HG03039 (cell line): ENCODE data around the gene C1orf185.
"Not testable (repeated sequence)": the region's sequence is repeated elsewhere in the genome, so short reads cannot be mapped to it uniquely, and the experiment has no call there.

Experiments used
- ATAC-seq: cut with Tn5 transposase; IDR thresholded peaks from one replicate; pipeline ENCODE4 v1.9.1; 2021; ENCODE audit warnings: mild to moderate bottlenecking, moderate library complexity; ENCODE audit not compliant: unreplicated experiment

Gene C1orf185

DNA sequence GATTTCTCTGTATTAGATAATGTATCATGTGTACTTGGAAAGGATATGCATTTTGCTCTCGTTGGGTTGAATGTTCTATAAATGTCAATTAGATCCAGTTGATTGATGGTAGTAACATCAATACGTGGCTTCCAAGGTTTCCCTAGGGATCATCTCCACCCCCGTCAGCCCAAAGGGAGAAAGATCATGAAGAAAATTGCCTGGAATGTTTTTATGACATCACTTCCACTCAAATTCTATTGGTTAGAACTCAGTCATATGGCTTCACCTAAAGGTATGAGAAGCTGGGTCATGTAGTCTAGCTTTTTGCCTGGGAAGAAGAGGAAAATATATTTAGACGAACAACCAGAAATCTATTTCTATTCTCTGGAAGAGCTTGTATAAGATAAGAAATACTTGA is at the start of gene C1orf185:
Gene C1orf185, plus strand, starts transcription at position 253 of the 400 bp plus-strand sequence. Its CDS starts 6 bp downstream, at position 259.
- no peak for ATAC-seq

DNA sequence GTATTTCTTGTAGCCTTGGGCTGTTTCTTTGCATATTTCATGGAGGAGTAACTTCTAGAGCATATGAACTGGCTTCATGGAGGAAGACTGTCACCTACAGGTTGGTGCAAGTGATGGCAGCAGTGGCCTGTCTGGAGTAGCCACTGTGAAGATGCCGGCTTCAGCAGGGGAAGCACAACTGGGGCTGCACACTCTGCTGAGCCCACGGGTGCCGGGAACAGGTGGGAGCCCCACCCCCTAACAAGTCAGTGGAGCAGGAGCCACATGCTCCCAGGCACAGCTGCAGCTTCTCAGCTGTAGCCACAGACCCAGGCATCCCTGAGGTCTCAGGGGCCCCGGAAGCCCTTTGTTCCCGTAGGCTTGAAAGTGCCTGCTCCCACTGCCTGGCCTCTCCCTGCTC is 43.2 kb upstream of the C1orf185 start:
- ATAC-seq, result no peak

DNA sequence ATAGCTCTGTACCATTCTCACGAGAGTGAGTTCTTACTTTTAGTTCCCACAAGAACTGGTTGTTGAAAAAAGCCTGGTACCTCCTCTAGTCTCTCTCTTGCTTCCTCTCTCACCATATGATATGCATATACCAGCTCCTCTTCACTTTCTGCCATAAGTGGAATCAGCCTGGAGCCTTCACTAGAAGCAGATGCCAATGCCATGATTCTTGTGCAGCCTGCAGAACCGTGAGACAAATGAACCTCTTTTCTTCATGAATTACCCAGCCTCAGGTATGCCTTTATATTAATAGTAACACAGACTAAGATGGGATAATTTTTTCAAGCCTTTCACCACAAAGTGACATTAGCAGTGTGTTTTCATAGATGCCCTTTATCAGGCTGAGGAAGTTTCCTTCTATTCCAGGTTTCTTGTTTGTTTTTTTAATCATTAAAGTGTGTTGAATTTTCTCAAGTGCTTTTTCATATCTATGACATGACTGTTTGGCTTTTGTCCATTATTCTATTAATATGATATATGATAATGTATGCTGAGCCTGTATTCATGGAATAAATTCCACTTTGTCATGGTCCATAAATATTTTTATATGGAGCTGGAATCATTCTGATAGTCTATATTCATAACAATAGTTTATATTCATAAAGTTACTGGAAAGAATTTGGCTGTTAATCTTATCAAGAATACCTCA is 40.7 kb upstream of the C1orf185 start:
- ATAC-seq, result no peak

DNA sequence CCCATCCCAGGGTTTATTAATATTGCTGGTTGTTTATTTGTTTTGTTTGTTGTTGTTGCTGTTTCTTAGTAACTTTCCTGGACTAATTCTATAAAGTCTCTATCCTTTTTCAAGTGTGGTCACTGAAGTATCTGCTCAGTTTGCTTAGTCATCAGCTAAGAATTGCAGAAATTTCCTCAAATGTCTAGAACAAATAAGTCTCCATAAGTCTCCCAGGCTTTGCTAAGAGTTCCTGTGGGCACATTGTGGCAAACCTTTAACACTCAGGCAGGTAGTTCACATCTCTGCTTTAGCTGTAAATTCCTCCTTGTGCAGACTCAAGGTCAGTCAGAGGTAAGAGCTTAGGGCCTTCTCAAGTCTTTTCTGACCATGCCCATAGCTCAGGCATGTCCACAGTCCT is 38.9 kb upstream of the C1orf185 start:
- no peak for ATAC-seq

DNA sequence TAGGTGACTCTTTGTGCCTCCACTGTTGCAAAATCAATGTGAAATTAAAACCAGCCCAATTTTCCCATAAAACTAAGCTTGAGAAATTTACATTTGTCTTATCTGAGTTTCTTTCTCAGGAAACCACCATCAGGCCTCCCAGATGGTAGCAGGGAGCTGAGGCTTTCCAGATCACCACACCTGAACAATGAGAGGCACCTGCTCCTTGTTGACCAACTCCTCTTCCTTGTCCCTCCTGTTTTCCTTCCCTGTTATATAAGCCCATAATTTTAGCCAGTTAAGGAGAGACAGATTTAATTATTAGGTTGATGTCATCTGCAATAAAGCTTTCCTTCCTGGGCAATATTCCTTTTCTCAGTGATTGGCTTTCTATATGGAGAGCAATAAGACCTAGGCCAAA is 32.0 kb upstream of the C1orf185 start:
- ATAC-seq, result no peak

DNA sequence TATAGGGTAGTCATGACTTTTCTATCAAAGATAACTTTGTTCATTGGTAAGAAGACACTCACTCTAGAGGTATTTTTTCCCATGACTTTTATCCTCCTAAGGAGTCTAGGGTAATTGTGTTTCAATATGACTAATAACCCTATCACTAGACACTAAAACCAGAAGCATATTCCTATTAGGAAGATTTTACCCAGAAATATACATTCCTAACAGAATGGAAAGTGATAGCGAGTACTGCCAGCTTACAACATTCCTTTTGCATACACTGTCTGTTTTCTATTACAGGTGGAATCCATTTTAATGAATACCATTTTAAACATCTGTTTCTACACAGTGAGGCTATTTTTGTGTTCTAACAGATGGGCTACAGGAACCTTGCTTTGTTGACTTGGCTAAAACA is 31.4 kb upstream of the C1orf185 start:
- no peak for ATAC-seq

DNA sequence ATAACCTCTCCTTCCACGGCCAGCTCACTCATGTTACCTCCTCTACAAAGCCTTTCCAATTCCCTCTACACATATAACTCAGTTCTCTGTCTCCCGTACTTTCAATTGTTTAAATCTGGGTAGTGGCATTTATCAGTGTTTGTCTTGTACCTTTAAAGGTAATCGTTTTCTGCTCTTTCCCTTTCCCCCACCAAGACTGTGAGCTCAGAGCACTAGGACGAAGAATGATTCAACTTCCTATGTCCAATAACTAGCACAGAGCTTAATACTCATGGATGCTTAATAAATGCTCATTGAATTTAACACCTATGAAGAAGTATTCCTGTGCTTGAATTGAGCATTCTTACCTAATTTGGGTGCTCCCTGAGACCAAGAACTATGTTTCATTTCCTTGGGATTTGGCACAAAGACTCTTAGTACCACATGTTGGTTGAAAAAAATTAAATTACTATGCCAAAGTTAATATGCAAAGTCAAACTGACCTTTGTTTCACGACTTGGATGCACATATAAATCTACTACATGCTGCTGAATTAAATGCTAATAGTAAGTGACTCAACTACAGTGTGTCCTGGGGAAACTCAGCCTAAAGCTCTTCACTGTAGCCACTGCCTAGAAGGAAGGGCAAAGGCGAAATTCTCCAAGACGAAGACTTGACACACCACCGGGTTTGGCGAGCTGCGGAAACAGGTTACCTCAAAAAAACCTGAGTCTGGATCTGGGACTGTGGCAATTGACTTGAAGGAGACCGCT is 30.6 kb upstream of the C1orf185 start:
- no peak for ATAC-seq

DNA sequence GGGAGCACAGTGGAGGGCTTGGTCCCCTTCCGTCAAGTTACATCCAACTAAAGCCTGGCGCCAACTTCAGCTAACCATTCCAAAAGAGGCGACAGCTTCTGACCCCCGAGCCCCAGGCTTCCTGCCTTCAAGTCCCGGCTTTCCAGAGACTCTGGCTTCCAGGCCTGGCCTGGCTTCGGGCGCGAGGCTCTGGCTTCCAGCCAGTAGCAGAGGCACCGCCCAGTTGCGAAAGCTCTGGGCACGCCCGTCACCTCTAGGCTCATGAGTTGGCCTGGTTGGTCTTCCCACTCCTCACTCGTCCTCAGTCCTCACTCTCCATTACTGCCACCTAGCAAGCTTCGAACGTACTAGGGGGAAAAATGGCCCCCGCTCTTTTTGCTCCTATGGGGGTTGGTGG is 30.0 kb upstream of the C1orf185 start:
- no peak for ATAC-seq

DNA sequence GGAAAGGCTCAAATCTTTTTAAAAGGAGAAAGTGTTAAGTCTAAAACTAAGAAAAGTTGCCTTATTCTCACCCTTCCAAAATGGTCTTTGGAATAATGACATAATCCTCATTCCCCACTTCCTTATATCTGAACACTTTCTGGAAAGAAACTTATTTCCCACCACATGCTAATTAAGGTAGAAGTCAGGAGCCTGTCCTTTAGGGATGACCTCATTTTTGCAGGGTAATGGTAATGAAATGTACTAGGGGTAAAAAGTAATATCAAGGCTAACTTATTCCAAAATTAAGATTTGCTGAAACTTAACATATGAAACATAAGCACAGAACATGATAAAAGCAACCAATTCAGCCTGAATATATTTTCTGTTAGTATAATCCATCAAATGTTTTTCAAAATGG is 29.4 kb upstream of the C1orf185 start:
- ATAC-seq, result no peak

DNA sequence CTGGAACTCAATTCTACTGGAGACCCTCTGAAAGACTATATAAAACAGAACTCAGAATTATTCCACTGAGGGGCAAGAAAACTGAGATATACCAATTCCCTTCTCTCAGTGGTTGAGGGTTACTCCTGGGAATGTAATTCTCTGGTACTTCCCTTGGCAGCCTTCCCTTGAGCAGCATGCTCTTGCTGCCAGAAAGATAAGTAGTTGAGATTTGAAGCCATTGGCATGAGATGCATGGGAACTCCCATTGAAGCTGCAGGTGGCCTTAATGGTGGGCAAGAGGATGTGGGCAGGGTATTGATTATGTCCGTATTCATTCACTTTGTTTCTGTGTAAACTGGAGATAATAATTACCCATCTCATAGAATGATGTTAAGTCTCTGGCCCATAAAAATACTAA is 28.6 kb upstream of the C1orf185 start:
- ATAC-seq, result no peak

DNA sequence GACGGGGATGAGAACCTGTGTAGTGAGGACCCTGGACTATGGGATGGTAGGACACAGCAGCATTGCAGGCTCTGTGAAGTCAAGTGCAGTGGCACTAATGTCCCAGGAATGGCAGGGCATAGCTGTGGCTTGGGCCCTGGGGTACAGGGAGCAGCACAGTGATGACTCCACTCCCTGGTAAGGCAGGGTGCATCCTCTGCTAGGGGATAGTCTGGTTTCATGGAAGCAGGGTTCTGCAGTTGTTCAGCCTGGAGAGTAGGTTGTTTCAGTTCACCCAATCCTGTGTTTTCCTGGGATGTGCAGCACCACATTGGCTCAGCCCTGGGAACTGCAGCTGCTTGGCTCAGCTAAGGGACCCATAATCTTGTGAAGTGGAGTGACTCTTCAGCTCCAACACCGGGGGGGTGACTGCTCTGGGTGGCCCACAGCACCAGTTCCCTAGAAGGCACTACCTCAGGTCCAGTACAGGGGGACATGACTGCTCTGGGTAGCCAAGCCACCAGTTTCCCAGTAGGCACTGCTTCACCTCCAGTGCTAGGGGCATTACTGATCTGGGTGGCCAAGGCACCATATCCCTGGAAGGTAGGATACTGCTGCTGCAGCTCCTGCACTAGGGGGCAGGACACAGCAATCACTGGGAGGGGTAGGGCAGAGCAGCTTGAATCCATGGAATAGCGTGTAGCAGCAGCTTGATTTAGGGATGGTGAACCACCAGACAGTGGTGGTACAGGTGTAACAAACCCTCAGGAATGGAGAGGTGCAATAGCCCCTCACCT is 15.3 kb upstream of the C1orf185 start:
- no peak for ATAC-seq

DNA sequence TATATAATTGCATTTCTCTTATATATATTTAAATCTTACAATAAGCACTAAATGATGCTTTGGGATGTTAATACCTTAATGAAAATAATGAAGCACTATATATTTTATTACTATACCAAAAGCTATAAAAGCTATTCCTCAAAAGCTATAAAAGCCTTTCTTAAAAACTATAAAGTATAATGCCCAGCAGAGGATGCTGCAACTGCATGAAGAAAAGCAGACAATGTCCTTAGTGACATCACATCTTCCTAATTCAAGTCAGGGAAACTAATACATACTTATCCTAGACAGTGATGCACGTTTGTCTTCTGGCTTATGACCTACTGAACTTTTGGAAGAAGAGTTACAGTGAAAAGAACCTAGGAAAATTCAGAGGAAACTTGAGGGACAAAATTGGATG is 13.6 kb upstream of the C1orf185 start:
- no peak for ATAC-seq

DNA sequence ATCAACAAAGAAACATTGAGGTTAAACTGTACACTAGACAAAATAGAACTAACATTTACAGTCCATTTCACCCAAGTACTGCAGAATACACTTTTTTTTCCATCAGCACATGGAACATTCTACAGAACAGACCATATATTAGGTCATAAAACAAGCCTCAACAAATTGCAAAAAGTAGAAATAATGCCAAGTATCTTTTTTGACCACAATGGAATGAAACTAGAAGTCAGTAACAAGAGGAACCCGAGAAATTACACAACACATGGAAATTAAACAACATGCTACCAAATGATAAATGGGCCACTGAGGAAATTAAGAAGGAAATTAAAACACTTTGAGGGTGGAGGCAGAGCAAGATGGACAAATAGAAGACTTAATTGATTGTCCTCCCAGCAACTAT is 8.4 kb upstream of the C1orf185 start:
- no peak for ATAC-seq

DNA sequence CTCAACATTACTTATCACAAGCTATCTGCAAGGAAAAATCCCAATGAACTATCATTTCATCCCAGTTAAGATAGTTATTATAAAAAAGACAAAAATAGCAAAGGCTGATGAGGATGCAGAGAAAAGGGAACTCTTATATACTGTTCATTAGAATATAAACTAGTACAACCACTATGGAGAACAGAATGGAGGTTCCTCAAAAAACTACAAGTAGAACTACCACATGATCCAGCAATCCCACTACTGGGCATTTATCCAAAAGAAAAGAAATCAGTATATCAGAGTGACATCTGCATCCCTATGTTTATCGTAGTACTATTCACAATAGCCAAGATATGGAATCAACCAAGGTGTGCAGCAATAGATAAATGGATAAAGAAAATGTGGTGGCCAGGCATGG is 4.9 kb upstream of the C1orf185 start:
- ATAC-seq, result no peak

DNA sequence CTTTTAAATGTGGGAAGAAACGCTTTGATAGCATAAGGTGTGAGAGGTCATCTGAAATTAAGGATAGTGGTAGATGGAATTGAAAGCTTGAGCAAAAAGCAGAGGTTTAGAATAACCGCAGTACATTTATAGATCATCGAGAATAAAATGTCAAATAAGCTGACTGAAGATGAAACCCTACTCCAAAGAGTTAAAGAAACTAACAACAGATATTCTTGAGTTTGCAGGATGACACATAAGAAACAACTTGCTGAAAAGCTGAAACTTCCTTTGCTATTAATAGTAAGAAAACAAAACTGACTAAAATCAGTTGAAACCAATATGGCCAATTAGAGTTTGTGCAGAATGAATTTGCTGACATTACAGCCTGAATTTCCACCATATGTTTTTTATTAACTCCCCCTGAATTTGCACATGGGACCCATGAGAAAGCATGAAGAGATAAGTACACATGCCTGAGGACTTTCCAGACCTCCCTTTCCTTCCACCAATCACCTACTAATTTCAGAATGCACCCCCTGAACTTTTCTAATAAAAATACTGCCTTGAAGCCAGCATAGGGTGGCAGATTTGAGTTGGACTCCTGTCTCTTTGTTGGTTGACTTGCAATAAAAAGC is 1.7 kb upstream of the C1orf185 start:
- no peak for ATAC-seq

DNA sequence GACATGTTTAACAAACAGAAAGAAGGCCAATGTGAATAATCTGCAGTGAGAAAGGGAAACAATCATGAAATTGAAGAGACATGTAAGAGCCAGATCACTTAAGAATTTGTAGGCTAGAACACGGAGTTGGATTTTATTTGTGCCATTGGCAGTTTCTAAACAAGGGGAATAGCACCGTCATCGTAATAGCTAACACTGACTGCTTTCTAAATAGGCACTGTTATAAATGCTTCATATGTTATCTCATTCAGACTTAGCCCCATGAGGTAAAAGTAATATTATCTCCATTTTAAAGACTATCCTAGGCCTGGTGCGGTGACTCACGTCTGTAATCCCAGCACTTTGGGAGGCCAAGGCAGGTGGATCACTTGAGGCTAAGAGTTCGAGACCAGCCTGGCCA is 12.1 kb downstream of the C1orf185 start:
- no peak for ATAC-seq

DNA sequence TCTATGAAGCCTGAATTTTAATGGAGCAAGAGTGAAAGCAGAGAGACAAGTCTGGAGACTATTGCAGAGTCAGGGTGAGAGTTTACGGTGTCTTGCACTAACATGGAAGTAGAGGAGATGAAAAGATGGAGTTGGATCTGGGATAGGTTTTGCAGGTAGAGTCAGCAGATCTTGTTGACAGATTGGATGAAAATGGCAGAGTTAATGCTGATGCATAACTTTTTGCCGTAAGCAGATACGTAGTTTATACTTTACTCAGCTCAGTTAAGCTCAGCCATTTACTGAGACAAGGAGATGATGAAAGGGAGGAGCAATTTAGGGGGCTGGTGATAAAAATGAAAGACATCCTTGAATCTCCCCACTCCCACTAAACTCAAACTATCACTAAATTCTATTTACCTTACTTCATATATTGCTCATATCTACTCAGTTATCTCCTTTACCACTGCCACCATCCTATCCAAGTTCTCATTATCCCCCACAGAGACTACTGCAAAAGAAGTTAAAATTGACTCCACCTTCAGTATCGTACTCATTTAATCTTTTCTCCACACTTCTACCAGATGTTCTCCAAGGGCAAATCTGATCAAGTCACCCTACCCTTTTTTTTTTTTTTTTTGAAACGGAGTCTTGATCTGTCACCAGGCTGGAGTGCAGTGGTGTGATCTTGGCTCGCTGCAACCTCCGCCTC is 13.8 kb downstream of the C1orf185 start:
- no peak for ATAC-seq

DNA sequence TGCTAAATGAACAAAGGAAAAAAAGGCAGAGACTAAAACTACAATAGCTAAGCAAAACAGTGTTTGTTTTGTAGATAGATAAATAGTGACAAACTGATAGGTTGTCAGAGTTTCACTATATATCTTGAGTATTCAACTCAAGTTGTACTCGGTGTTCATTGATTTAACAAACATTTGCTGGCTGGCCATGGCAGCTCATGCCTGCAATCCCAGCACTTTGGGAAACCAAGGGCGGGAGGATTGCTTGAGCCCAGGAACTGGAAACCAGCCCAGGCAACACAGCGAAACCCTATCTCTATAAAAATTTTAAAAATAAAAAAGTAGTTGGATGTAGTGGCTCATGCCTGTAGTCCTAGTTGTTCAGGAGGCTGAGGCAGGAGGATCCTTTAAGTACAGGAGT is 17.3 kb downstream of the C1orf185 start:
- ATAC-seq, result no peak

DNA sequence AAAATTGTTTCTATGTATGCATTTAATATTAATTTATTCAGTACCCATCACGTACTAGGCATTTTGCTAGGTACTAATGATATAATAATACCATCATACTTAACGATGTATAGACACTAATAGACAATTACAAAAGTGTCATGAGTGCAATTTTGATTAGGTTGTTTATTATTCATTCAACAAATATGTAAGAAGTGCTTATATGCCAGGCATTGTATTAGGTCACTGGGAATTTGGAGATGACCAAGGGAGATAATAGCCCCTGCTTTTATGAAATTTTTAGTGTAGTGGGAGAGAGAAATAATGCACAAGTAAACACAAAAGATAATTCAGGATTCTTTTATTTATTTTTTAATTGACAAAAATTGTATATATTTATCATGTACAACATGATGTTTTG is 18.6 kb downstream of the C1orf185 start:
- ATAC-seq, result no peak

DNA sequence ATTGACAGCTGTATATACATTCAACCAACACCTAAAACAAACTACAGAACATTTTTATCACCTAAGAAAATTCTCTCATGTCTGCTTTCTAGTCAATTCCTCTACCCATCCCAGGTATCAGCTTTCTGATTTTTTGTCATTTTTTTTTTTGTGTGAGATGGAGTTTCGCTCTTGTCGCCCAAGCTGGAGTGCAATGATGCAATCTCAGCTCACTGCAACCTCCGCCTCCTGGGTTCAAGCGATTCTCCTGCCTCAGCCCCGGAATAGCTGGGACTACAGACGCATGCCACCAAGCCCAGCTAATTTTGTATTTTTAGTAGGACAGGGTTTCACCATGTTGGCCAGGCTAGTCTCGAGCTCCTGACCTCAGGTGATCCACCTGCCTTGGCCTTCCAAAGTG is 25.1 kb downstream of the C1orf185 start:
- ATAC-seq, result not testable (repeated sequence)

DNA sequence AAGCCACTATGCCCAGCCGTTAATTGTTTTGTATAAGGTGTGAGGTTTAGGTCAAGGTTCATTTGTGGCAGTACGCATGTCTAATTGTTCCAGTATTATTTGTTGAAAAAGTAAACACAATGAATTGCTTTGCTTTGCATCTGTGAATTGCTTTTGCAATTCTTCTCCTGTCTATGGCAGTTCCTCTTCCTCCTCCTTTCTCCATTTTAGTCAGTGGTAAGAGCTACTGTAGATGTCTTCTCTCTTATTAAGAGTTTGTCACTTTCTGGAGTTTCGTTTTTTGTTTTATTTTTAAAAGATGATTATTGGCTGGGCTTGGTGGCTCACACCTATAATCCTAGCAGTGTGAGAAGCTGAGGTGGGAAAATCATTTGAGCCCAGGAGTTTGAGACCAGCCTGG is 29.2 kb downstream of the C1orf185 start:
- ATAC-seq, result no peak
